KBM-7 (cell line): ENCODE measurements around the gene CRTC2.
A peak's percentile ranks its signal among the peaks of the same experiment; 100 is the strongest.
"Not testable (repeated sequence)": the region's sequence is repeated elsewhere in the genome, so short reads cannot be mapped to it uniquely, and the experiment has no call there.

Experiments used
- DNase-seq: peaks from one replicate; pipeline ENCODE4 v3.0.0-alpha.2; 2015
- in situ Hi-C: fragments of 300-500 bp; cut with MboI; formaldehyde crosslinking; loops from 2 replicates; pipeline ENCODE4 v1.14.3; 2020; ENCODE audit warnings: low sequenced_read_pairs, low pct_unique_long_range_greater_than_20kb, mixed read lengths

Gene CRTC2, protein sequence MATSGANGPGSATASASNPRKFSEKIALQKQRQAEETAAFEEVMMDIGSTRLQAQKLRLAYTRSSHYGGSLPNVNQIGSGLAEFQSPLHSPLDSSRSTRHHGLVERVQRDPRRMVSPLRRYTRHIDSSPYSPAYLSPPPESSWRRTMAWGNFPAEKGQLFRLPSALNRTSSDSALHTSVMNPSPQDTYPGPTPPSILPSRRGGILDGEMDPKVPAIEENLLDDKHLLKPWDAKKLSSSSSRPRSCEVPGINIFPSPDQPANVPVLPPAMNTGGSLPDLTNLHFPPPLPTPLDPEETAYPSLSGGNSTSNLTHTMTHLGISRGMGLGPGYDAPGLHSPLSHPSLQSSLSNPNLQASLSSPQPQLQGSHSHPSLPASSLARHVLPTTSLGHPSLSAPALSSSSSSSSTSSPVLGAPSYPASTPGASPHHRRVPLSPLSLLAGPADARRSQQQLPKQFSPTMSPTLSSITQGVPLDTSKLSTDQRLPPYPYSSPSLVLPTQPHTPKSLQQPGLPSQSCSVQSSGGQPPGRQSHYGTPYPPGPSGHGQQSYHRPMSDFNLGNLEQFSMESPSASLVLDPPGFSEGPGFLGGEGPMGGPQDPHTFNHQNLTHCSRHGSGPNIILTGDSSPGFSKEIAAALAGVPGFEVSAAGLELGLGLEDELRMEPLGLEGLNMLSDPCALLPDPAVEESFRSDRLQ

DNA sequence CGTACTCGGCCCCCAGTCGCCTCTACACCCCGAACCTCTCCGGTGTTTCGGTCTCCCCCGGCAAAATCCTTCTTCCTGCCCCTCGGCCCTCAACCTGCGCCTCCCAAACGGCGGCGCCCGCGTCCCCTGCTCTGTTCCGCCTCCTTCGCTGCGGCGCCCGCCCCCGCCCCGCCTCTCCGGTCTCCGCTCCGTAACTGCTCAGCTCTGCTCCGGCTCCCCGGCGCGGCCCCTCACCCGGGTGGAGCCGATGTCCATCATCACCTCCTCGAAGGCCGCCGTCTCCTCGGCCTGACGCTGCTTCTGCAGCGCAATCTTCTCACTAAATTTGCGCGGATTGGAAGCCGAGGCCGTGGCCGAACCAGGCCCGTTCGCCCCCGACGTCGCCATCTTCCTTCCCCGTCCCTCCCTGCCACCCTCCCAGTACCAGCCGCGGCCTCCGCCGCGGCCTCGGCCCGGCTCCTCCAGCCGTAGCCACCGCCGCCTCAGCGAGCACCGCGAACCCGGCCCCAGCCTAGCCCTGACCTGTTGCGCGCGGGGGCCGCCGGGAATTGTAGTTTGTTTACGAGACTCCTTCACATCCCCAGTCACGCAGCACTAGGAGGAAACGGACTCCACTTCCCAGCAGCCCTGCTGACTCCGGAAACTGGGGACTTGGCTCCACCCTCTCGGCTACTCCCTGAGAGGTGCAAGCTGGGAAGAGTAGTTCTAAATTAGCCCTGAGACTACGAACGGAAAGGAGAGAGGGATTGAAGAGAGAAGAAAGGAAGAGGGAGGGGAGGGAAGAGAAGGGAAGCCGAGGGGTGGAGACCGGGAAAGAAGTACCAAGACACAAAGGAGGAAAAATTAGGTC lies at the start of gene CRTC2:
Gene CRTC2 (minus strand): TSS at position 502 of the 850 bp plus-strand sequence. CDS start 115 bp downstream, at position 387.
- in situ Hi-C loops: loop anchor here (25.0 kb wide), 2 partner anchors 146 to 421 kb away; partner anchors contain the start of genes S100A3, S100A4, S100A5 and S100A6
- DNase-seq: peak; percentile 98

DNA sequence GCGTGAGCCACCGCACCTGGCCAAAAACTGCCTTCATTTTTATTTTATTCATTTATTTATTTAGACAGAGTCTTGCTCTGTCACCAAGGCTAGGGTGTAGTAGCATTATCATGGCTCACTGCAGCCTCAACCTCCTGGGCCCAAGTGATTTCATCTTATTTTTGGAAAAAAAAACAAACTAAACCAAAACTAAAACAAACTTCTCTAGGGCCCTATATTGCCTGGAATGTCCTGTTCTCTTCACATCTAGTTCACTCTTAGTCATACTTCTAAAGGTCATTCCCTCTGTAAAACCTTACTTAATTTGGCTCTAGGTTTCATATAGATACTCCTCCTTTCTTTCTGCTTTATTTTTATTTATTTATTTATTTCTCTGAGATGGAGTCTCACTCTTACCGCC lies 47.7 kb upstream of the CRTC2 start:
- no peak for DNase-seq
- in situ Hi-C loops: no loop called here

DNA sequence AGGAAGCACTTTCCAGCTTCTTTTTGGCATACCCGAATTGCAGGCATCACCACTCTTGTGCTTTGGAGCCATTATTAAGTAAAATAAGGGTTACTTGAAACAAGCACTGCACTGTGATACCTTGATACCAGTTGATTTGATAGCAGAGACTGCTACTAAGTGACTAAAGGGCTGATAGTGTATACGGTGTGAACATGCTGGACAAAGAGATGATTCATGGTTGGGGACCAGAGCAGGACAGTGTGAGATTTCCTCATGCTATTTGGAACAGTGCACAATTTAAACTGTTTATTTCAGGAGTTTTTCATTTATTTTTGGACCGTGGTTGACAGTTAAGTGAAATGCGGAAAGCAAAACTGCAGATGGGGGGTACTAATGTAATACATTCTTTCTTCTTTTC lies 42.0 kb upstream of the CRTC2 start:
- no peak for DNase-seq
- in situ Hi-C loops: no loop called here

DNA sequence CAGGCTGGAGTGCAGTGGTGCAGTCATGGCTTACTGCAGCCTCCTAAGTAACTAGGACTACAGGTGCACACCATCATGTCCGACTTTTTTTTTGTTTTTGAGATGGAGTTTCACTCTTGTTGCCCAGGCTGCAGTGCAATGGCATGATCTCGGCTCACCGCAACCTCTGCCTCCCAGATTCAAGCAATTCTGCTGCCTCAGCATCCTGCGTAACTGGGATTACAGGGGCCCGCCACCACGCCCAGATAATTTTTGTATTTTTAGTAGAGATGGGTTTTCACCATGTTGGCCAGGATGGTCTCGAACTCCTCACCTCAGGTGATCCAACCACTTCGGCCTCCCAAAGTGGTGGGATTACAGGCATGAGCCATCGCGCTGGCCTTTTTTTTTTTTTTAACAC lies 38.5 kb upstream of the CRTC2 start:
- DNase-seq, in situ Hi-C loops: not testable (repeated sequence)

DNA sequence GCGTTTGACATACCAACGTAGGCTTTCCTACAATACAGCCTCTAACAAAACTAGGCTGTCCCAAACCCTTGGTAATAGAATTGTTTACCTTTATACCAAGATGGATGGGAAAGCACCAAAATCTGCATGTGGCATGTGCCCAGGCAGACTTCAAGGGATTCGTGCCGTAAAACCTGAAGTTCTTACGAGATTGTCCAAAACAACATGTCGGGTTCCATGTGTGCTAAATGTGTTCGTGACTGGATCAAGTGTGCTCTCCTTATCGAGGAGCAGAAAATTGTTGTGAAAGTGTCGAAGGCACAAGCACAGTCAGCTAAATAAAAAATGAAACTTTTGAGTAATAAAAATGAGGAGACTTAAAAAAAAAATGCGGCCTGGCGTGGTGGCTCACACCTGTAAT lies 37.2 kb upstream of the CRTC2 start:
- in situ Hi-C loops: no loop called here

DNA sequence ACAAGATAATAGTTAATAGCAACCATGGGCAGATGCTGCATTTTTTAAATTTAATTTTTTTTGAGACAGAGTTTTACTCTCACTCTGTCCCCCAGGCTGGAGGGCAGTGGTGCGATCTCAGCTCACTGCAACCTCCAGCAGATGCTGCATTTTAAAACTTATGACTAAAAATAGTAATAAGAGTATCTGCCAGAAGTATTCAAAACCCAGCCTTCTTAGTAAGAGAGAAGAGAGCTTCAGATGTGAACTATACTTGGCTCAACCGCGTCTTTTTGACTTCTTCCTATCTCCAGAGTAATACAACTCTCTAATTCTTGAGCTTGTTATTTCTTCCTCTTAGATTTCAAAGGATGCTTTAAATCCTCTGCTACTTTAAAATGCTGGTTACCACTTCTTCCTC lies 36.8 kb upstream of the CRTC2 start:
- in situ Hi-C loops: no loop called here
- no peak for DNase-seq

More for the DNA sequence above, 37.2 kb upstream of the CRTC2 start:
- DNase-seq: no peak

DNA sequence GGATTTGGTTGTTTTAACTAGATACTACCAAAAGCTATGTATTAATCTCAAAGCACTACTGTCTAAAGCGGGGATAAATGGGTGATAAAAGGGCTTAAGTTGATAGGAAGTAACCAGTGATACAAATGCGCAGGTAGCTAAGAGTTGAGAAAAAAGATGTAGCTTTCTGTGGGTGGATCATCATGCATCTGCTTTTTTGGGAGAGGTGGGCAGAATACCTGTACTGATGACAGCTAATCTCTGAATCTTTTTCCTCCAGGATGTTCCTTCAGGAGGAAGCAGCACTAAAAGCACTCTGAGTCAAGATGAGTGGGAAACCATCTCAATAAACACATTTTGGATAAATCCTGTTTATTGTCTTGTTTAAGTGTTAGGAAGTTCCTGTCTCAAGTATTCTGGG lies 33.4 kb upstream of the CRTC2 start:
- in situ Hi-C loops: no loop called here
- DNase-seq: no peak

DNA sequence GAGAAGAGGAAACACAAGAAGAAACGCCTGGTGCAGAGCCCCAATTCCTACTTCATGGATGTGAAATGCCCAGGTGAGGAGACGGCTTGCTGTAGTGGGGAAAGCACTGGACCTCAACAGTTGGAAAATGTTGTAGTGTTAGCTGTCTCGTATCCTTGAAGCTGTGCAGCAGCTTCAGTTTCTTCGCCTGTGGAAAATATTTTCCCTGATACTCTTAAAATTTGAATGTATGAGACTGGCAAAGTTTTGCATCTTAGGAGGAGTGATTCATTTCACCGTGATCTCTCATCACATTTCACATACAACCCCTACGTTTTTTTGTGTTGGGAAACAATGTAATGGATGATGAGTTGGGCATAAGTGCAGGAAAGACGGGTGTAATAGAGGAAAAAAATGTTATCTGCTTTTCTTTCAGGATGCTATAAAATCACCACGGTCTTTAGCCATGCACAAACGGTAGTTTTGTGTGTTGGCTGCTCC lies 32.8 kb upstream of the CRTC2 start:
- in situ Hi-C loops: no loop called here
- DNase-seq: no peak

DNA sequence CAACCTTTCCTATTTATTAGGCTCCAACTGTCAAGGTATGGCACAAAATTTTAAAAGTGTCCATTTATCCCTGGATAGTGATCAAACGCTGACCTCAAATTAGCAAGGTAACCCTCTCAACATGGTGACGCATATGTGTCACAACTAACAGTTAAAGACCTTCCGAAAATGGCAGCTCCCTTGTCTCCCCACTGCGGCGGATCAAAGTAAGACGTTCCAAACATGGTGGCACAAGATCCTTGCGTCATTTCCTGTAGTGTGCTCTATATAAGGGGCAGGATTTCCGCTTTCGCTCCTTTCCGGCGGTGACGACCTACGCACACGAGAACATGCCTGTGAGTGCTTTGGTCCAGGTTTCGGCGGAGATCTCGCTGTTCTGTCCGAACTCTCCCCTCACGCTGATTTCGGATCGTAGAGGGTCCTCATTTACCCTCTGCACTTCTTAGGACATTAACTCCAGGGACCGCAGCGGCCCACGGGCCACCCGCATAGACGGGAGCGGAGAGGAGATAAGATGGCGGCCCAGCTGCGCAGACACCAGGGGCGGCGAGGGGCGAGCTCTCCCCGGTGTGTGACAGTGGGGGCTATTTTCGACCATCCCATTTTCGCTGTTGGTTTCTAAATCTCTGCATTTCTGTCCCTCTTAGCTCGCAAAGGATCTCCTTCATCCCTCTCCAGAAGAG lies 32.2 kb upstream of the CRTC2 start, which contains the start of gene RPS27:
Gene RPS27 (plus strand): TSS at position 295 of the 683 bp plus-strand sequence. CDS start 35 bp downstream, at position 330.
- in situ Hi-C loops: no loop called here
- DNase-seq: peak; percentile 94

DNA sequence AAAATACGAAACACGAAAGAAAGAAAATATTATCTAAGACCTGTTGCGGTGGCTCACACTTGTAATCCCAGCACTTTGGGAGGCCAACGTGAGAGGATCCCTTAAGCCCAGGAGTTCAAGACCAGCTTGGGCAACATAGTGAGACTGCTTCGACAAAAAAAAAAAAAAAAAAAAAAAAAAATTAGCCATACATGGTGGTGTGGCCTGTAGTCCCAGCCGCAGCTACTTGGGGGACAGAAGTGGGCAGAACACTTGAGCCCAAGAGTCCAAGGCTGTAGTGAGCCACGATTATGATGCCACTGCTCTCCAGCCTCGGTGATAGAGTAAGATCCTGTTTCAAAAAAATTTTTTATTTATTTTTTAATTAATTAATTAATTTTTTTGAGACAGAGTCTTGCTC lies 29.2 kb upstream of the CRTC2 start:
- in situ Hi-C loops: no loop called here
- no peak for DNase-seq

DNA sequence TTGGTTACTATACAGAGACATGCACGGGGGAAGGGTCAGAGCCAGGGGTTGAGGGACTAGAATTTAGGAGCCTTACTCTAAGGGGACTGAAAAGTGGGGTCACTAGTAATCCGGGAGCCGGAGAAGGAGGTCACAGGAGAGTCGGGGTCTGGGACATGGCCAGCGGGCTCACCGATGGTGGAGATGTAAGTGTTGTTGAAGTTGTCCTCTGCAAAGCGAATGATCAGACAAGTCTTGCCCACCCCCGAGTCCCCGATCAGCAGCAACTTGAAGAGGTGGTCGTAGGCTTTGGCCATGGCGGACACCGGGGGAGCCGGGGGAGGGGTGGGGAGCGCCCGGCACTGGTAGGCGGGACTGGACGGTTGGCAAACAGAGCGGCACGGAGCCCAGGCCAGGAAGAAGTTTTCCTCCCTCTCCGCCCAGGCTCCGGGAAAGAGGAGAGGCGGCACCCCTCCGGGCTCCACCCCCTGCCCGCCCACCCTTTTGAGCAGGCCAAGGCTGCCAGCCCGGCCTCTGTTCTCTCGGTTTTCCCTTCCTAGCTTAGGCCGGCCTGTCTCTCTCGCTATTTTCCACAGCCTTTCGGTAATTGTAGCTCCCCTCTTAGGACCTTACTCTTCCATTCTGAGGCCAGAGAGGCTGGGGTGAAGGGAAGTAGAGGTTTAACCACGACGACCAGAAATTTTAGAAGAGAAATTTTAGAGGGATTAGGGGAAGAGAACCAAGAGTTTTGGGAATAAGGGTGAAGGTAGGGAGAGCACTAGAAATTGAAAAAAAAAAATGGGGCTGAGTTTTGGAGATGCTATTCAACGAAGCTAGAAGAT lies 27.7 kb upstream of the CRTC2 start, which contains the start of gene RAB13:
Gene RAB13 (minus strand): TSS at position 399 of the 821 bp plus-strand sequence. CDS start 103 bp downstream, at position 296.
- in situ Hi-C loops: no loop called here
- peak; percentile 63 for DNase-seq

DNA sequence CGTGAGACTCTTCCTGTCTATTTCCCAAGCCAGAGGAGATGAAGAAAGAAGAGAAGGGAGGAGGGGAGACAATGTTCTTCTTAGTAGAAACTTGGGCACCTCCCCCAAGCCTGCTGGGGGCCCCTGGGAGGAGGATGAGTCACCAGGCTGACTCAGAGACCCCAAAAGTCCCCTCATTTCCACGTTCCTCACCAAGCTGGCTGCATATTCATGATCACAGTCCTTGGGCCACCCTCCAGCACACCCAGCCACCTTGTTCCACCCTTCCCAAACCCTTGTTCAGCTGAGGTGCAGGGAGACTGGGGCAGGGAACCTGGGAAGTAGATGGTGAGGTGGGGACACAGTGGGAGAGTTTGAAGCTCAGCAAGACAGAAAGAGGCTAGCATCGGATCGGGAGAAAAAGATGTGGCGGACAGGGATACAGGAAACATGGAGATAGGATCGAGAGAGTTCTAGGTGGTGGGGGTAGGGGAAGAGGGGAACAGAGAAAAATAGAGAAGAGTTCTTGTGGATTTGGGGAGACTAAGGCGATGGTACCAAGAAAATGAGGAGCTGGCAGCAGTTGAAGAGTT lies 27.0 kb upstream of the CRTC2 start:
- DNase-seq: no peak
- in situ Hi-C loops: no loop called here

DNA sequence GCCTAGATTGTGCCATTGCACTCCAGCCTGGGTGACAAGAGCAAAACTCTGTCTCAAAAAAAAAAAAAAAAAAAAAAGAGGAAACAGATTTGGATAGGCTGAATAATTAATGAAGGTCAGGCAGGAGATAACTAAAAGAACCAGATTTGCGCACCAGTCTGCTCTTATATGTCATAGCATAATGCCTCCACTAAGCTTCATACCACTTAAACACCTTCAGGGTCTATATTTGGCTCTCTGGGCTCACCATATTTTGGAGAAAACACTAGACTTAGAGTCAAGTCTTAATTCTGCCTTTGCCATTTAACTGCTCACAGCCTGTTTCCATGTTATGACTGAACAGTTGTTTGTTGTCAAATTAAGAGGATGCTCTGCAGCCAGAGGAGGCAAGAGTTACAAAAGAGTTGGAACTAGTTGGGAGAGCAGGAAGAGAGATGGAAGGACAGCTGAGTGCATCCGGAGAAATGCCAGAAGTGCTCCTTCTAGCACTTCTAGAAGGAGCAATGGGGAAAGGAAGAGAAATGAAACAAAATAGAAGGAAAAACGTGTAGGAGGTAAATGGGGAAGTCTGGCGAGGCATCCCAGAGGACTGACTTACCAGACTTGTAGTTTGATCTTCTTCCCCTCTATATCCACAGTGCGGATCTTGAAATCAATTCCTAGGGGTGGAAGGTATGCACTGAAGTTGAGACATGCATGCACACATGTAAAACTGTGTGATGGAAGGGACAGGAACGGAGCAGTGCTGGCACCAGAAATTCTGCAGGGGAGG lies 25.9 kb upstream of the CRTC2 start:
- no peak for DNase-seq
- in situ Hi-C loops: no loop called here

DNA sequence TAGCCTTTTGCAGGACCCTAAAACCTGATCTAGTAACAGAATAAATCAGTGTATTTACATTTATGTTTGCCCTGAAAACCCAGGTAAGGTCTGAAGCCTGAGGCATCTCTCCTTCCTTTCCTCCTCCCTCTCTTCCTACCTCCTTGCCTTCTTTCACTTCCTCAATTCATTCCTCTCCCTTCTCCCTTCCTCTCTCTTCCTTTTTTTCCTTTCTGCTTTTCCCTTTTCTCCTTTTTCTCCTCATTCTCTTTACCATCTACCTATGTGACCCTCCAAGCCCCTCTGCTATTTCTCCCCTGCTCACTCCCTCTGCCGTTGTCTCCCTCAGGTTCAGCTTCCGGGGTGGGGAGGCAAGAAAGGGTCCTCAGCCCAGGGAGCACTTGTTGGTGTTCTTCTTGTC lies 23.3 kb upstream of the CRTC2 start:
- DNase-seq, in situ Hi-C loops: not testable (repeated sequence)

DNA sequence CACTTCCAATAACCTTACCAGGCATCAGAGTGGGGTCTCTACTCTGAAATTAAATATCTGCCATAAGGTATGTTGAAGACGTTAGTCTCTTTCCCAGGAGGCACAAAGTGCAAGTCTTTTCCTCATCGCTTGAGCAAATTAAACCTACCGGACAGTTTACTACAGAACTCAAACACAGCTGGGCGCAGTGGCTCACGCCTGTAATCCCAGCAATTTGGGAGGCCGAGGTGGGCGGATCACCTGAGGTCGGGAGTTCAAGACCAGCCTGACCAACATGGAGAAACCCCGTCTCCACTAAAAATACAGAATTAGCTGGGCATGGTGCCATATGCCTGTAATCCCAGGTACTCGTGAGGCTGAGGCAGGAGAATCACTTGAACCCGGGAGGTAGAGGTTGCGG lies 20.7 kb upstream of the CRTC2 start:
- DNase-seq, in situ Hi-C loops: not testable (repeated sequence)

DNA sequence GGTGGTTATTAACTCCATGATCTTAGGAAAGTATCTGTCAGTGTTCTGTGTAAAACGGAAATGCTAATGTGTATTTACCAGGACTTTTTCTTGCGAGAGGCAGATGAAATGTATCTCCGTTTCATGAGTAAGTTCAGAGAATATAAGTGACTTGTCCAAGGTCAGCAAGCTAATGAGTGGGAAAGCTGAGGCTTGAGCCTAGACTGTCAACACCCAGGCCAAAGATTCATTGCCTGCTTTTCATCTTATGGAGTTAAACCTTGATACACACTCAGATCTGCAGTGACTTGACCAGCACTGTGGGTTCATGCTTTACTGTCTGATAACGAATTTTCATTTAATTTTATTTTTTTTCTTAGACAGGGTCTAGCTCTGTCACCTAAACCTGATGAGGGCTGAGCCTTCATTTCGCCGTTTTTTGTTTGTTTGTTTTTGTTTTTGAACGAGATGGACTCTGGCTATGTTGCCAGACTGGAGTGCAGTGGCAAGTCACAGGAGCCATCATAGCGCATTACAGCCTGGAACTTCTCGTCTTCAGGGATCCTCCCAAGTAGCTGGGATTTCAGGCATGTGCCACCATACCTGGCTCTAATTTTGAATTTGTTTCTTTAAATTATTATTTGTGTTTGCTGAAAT lies 20.0 kb upstream of the CRTC2 start:
- in situ Hi-C loops: no loop called here
- no peak for DNase-seq
